OCI-LY7 (cell line): ENCODE measurements around the gene RALB.

Experiments
- EZH2phosphoT487 ChIP-seq: fragments of 200-600 bp; sonication (generic); IDR thresholded peaks from 2 replicates; pipeline ENCODE4 v1.6.1; 2018; ENCODE audit warnings: low read depth, borderline replicate concordance, mild to moderate bottlenecking, mixed run types, antibody characterized with exemption, low read length, moderate library complexity, mixed read lengths
- TF ChIP-seq, protein P1 (sequence below): fragments of 200-600 bp; sonication (generic); conservative IDR thresholded peaks from 2 replicates; pipeline ENCODE4 v1.5.1; 2014; ENCODE audit warnings: mild to moderate bottlenecking, antibody characterized with exemption, low read length, moderate library complexity, mixed read lengths

GRCh38 chr2:120314690-120315366 lies 62.2 kb downstream of the RALB start:
- TF ChIP-seq, protein P1, sequence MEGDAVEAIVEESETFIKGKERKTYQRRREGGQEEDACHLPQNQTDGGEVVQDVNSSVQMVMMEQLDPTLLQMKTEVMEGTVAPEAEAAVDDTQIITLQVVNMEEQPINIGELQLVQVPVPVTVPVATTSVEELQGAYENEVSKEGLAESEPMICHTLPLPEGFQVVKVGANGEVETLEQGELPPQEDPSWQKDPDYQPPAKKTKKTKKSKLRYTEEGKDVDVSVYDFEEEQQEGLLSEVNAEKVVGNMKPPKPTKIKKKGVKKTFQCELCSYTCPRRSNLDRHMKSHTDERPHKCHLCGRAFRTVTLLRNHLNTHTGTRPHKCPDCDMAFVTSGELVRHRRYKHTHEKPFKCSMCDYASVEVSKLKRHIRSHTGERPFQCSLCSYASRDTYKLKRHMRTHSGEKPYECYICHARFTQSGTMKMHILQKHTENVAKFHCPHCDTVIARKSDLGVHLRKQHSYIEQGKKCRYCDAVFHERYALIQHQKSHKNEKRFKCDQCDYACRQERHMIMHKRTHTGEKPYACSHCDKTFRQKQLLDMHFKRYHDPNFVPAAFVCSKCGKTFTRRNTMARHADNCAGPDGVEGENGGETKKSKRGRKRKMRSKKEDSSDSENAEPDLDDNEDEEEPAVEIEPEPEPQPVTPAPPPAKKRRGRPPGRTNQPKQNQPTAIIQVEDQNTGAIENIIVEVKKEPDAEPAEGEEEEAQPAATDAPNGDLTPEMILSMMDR: no peak
- TF ChIP-seq EZH2phosphoT487: no peak
